ENCODE data around the gene TSFM. TPM values are rescaled to one million over a fixed set of nuclear protein-coding genes. Genes with fewer than 3 reads are reported as not detected.

Gene TSFM
- total and polyA plus RNA-seq, 9 of the 15 experiments (the other 6 are each of a cell fraction or from before 2014, with no cell fraction given): 44.6 to 198 (median 60.2) TPM

- TF ChIP-seq ASH1L (IDR thresholded peaks at IDR 0.05; ENCODE audit: borderline replicate concordance, low read depth, partially characterized antibody): no peak
- TF ChIP-seq ZFPM2 (CRISPR knock-in tag; IDR thresholded peaks at IDR 0.05): no peak
- TF ChIP-seq NR2C1 (IDR thresholded peaks at IDR 0.05): no peak
- no peak for TF ChIP-seq NR2C1 (tag; IDR thresholded peaks at IDR 0.05)
- no peak for TF ChIP-seq NEUROD1 (IDR thresholded peaks at IDR 0.05; ENCODE audit: borderline replicate concordance, low read depth, low read length, partially characterized antibody)
- no peak for TF ChIP-seq SRSF7 (optimal IDR thresholded peaks at IDR 0.05; ENCODE audit: low read depth, low read length)
- TF ChIP-seq RBFOX2 (IDR thresholded peaks at IDR 0.05; ENCODE audit: low read depth, low read length): peak; percentile 77
- no peak for TF ChIP-seq CBFA2T3 (IDR thresholded peaks at IDR 0.05)
- TF ChIP-seq RAD21 (CRISPR knock-in tag; conservative IDR thresholded peaks at IDR 0.05 in 1 of 2, IDR thresholded peaks at IDR 0.05 in 1 of 2): peak; percentile 66 to 78
- TF ChIP-seq CC2D1A (IDR thresholded peaks at IDR 0.05): peak; percentile 50; the same call in 1 of the 2 replicates
- no peak for TF ChIP-seq RFX5 (IDR thresholded peaks at IDR 0.05; ENCODE audit: low read depth, low read length)
- TF ChIP-seq NFXL1 (CRISPR knock-in tag; IDR thresholded peaks at IDR 0.05): no peak
- TF ChIP-seq EWSR1 (IDR thresholded peaks at IDR 0.05; ENCODE audit: borderline replicate concordance, low read depth, partially characterized antibody): no peak
- no peak for TF ChIP-seq ZNF239 (CRISPR knock-in tag; IDR thresholded peaks at IDR 0.05)
- TF ChIP-seq STAT5A (IDR thresholded peaks at IDR 0.05; ENCODE audit: borderline replicate concordance, low read length): no peak
Measured at GRCh38 chr12:57735952-57736740, 46.4 kb upstream of the TSFM start (continued).

All from K562 (cell line).